GM12875 (cell line): Measurements from ENCODE around the gene TMC4.
A peak's percentile ranks its signal among the peaks of the same experiment; 100 is the strongest.
"Not testable (repeated sequence)": the region's sequence is repeated elsewhere in the genome, so short reads cannot be mapped to it uniquely, and the experiment has no call there.

Experiments used
- H3K4me3 ChIP-seq: one replicate; pipeline ENCODE4 v1.5.1; 2011; ENCODE audit warnings: low read depth, low read length, control low read depth
- TF ChIP-seq, protein P1 (sequence below): IDR thresholded peaks from 2 replicates; pipeline ENCODE4 v1.5.1; 2011; ENCODE audit warnings: low read depth, mild to moderate bottlenecking, control low read depth, inconsistent platforms, low read length, moderate library complexity, borderline replicate concordance; ENCODE audit not compliant: insufficient read depth

Gene TMC4

GRCh38 chr19:54172471-54173358 lies at the start of gene TMC4:
TMC4 (minus strand) TSS chr19:54173160; CDS start chr19:54173117, 43 bp downstream.
- TF ChIP-seq, protein P1, sequence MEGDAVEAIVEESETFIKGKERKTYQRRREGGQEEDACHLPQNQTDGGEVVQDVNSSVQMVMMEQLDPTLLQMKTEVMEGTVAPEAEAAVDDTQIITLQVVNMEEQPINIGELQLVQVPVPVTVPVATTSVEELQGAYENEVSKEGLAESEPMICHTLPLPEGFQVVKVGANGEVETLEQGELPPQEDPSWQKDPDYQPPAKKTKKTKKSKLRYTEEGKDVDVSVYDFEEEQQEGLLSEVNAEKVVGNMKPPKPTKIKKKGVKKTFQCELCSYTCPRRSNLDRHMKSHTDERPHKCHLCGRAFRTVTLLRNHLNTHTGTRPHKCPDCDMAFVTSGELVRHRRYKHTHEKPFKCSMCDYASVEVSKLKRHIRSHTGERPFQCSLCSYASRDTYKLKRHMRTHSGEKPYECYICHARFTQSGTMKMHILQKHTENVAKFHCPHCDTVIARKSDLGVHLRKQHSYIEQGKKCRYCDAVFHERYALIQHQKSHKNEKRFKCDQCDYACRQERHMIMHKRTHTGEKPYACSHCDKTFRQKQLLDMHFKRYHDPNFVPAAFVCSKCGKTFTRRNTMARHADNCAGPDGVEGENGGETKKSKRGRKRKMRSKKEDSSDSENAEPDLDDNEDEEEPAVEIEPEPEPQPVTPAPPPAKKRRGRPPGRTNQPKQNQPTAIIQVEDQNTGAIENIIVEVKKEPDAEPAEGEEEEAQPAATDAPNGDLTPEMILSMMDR = 0 out of 2 replicates have a peak, but pooled peaks have one; percentile 8
- no peak within 1 kb of the TSS for H3K4me3 ChIP-seq

GRCh38 chr19:54221947-54222346 lies 49.0 kb upstream of the TMC4 start:
- H3K4me3 ChIP-seq = not testable (repeated sequence)

DNA sequence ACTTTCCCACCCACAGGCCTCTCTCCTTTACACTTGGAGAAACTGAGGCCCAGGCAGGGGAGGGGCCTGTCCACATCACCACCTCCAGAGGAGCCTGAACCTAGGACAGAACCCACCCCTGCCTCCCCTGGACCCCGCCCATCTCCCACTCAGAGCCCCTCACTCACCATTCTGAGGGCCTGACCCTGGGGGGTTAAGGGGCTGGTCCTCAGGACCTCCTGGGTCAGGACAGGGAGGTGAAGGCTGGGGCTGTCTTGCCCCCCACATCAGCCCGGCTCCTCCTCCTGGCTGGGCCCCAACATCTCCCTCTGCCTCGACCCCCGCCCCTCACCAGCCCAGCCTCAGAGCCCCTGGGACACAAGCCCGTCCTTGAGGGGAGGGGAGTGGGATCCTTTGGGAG lies 46.7 kb upstream of the TMC4 start:
- not testable (repeated sequence) for H3K4me3 ChIP-seq

- no peak overlapping the region for H3K4me3 ChIP-seq
- TF ChIP-seq, protein P1 = no peak
These were observed 46.2 kb upstream of the TMC4 start for GRCh38 chr19:54218960-54219661.

- TF ChIP-seq, protein P1 = no peak
- H3K4me3 ChIP-seq = no peak overlapping the region
These were observed 45.3 kb upstream of the TMC4 start for GRCh38 chr19:54218259-54218658.

GRCh38 chr19:54217517-54218247 lies 44.7 kb upstream of the TMC4 start:
- H3K4me3 ChIP-seq = not testable (repeated sequence)

DNA sequence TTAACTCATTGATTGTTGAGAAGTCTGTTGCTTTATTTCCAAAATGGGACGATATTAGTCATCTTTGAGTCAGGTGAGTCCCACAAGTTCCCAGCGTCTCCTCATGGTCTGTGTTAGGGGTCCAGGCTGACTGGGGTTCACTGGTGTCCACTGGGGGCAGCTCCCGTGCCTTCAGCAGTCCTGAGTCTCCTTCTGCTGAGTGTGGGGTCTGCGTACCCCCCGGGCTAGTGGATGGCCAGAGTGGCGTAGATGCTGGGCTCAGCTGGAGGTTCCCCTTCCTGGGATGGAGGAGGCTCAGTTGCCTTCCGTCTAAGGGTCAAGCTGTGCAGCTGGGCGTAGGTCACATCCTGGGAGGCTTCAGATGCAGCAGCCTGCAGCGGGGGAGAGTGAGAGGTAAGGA lies 43.9 kb upstream of the TMC4 start:
- TF ChIP-seq, protein P1 = no peak
- H3K4me3 ChIP-seq = no peak overlapping the region

- H3K4me3 ChIP-seq = not testable (repeated sequence)
These were observed 41.8 kb upstream of the TMC4 start for GRCh38 chr19:54214734-54215133.

- not testable (repeated sequence) for H3K4me3 ChIP-seq
These were observed 41.3 kb upstream of the TMC4 start for GRCh38 chr19:54214217-54214616.

DNA sequence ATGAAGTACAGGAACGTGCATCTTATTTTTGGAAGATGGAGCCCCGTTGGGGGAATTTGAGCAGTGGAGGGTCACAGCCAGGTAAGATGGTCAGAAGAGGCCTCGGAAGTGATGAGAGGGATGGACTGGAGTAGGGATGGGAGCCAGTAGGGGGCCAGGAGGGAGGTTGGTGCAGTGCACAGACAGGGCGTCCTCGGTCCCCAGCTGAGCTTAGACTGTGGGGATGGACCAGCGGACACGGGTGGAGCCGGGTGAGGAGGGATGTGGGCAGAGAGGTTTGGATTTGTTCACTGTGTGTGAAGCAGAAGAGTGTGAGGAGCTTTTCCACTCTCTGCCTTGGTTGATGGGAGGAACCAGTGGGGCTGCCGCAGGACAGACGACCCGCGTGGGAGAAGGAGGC lies 38.3 kb upstream of the TMC4 start:
- no peak overlapping the region for H3K4me3 ChIP-seq
- TF ChIP-seq, protein P1 = no peak
